ENCODE measurements around the gene PSEN2. TPM values are rescaled to one million over a fixed set of nuclear protein-coding genes. Genes with fewer than 3 reads are reported as not detected.
"Not testable (repeated sequence)": the region's sequence is repeated elsewhere in the genome, so short reads cannot be mapped to it uniquely, and the experiment has no call there.

Gene PSEN2
- polyA plus RNA-seq, 4 donors = 16.9 to 18.2 (median 17.6) TPM

DNA sequence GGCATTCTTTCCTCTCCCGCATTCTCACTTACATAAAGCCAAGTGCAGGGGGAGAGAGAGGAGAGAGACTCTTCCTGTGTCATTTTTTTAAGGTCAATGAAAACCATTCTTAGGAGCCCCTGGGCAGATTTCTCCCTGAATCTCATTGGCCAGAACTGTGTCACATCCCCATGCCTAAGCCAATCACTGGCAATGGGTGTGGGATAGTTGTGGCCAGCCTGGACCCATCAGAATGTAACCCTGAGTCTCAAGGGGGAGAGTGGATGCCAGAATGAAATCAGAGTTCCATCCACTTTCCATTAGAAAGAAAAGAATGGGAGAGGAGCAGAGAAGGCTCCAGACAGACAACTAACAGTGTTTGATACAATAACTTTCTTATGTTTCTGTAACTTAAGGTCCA lies 38.5 kb downstream of the PSEN2 start:
- DNase-seq (ENCODE audit: low read depth in 4 of 4, low spot score in 3 of 4) = no peak

DNA sequence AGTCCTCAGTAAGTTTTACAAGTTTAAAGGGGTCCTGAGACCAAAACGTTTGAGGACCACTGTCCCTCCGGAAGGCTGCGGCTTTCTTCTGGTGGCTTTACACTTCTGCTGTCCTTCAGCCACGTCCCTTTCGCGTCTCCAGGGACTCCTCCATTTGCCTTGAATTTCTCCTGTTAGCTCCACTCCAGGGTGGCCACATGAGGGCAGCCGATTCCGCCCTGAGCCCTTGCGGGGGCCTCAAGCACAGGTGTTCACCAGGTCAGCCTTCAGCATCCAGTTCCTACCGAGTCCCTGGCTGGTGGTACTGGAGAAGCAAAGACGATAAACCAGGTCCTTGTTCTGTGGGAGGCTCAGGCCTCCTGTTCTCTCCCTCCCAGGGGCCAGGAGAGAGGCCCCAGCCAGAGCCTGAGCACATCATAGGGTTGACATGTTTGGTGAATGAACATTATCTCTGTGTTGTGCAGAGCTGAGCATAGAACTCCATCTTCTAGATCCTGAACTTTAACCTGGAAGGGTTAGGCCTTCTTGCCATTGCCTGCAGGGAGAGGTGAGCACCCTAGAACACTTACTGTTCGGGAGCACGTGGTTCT lies 42.3 kb downstream of the PSEN2 start:
- peak in 3 of 4 donors; percentile 21 to 33 (median 22) for DNase-seq (ENCODE audit: low read depth in 4 of 4, low spot score in 3 of 4)

DNA sequence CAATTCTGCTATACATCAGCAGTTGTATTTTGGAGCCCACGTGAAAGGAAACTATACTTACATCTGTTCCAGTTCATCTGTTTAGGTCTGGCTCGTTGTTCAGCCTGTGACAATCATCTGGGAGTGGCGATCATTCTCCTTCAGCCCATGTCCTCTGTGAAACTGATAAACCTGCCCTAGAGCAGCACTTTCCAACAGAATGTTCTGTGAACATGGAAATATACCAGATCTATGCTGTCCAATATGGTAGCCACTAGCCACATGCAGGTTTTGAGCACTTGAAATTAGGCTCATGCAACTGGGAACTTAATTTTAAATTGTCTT lies 45.2 kb downstream of the PSEN2 start:
- no peak for DNase-seq (ENCODE audit: low read depth in 4 of 4, low spot score in 3 of 4)

- DNase-seq (ENCODE audit: low read depth in 4 of 4, low spot score in 3 of 4) = no peak
Observed at GRCh38 chr1:226916497-226916896, 46.1 kb downstream of the PSEN2 start.

DNA sequence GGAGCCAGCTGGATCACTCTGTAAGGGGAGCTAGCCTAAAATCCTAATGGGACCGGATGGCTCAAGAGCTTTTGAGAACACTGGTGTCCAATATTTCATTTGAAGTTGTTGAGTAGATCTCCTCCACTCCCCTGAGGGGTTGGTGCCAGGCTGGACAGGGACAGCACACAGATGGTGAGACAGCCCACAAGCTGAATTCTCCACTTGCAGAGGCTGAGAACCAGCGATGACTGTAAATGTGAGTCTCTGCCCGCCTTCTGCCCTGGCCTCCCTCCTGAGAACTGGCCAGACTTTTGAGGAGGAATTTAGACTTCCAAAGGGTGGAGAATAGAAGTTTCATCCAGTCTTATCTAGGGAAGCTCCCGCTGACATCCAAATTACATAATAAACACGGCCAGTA lies 49.2 kb downstream of the PSEN2 start:
- DNase-seq (ENCODE audit: low read depth in 4 of 4, low spot score in 3 of 4) = no peak

DNA sequence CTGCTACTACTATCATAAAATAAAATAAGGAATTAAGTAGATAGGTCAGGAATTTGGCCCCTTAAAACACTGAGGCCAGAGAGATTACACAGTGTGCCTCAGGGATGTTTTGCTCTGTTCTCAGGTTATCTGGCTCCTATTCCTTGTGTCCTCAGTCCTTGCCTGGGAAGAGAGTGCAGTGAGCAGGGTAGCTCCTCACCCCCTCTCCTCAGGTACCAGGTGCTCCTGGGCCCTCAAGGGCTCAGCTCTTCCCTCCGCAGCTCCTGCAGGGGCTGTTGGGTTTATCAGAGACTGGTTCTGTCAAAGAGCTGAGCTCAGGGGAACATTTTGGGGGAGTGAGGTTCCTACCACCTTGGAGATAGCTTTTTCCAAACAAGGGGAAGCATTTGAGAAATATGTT lies 49.6 kb downstream of the PSEN2 start:
- no peak for DNase-seq (ENCODE audit: low read depth in 4 of 4, low spot score in 3 of 4)

GRCh38 chr1:226920446-226920894 lies 50.1 kb downstream of the PSEN2 start:
- DNase-seq (ENCODE audit: low read depth in 4 of 4, low spot score in 3 of 4) = no peak

DNA sequence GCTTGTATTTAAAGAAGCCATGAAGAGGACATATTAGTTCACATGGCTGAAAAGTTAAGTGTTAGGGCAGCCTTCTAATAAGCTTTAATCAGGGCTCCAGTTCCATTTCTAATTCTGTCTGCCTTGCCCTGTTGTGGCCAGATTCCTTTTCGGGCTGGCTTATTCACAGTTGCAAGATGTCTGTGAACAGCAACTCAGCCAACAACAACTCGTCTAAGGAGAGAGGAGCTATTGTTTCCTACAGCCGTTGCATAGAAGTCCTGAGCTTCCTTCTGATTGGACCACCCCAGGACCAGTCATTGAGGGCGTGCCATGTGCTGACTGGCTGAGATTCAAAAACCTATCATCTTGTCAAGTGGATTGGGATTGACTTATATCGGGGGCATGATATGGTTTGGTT lies 51.1 kb downstream of the PSEN2 start:
- no peak for DNase-seq (ENCODE audit: low read depth in 4 of 4, low spot score in 3 of 4)

DNA sequence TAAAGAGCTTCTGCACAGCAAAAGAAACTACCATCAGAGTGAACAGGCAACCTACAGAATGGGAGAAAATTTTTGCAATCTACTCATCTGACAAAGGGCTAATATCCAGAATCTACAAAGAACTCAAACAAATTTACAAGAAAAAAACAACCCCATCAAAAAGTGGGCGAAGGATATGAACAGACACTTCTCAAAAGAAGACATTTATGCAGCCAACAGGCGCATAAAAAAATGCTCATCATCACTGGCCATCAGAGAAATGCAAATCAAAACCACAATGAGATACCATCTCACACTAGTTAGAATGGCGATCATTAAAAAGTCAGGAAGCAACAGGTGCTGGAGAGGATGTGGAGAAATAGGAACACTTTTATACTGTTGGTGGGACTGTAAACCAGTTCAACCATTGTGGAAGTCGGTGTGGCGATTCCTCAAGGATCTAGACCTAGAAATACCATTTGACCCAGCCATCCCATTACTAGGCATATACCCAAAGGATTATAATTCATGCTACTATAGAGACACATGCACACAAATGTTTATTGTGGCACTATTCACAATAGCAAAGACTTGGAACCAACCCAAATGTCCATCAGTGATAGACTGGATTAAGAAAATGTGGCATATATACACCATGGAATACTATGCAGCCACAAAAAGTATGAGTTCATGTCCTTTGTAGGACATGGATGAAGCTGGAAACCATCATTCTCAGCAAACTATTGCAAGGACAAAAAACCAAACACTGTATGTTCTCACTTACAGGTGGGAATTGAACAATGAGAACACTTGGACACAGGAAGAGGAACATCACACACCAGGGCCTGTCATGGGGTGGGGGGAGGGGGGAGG lies 59.1 kb downstream of the PSEN2 start:
- not testable (repeated sequence) for DNase-seq (ENCODE audit: low read depth in 4 of 4, low spot score in 3 of 4)

GRCh38 chr1:226934483-226935237 lies 64.2 kb downstream of the PSEN2 start:
- no peak for DNase-seq (ENCODE audit: low read depth in 4 of 4, low spot score in 3 of 4)

DNA sequence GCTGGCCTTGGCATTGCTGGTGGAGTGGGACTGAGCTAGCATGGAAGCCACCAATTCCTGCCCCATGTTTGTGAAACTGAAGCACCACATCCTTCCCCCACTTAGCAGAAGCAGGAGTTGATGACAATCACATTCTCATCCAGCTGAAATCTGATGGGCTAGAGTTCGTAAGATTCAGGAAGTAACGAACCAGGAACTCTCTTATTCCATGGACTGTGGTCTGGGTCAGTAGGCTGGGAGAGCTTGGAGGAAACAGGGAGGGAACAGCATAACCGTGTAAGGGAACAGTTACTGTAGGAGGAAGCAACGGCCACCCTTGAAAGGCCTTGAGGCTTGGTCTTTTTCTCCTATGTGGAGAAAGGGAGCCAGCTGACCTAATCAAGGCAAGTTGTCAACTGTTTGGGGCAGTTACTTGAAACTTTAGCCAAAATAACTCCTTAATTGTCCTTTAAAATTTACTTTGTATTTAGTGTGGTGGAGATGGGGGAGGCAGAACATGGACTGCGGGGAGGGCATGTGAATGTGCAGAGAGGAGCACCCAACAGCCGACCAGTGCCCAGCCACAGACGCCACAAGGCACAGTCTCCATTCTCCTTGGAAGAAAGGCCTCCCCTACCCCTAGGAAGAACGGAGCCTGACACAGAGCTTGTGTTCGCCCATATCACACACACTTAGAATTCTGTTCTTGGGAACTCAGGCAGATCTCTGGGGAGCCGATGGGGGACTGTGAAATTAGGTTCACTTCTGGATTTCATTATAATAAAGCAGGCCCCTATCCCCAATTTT lies 67.7 kb downstream of the PSEN2 start:
- no peak for DNase-seq (ENCODE audit: low read depth in 4 of 4, low spot score in 3 of 4)

GRCh38 chr1:226938903-226939437 lies 68.6 kb downstream of the PSEN2 start:
- DNase-seq (ENCODE audit: low read depth in 4 of 4, low spot score in 3 of 4) = peak in 1 of 4 donors; percentile 12

DNA sequence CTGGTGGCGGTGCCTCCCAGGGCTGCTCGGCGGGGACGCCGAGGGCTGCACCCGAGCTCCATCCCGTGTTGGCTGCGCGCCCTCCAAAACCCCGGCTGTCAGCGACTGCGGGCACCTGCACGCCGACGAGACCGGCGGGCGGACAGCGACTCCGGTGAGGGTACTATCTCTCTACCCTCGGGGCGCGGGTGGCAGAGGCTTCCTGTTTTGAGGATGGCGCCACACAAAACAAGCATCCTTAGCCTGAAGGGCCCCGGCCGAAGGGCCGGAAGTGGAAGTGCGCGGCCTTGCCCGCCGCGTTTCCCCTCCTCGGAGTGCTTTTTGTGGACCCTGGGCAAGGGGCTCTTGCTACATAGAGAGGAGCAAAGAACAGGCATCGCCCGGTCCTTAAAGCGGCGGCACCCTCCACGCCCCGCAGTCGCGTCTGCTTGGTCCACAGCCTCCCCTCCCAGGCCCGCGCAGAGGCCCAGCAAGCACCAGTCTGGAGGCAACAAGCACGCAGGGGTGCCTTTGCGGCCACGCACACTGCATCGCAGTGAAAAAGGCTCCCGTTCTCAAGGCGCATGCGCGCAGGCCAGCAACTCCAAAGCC lies 69.1 kb downstream of the PSEN2 start:
- DNase-seq (ENCODE audit: low read depth in 4 of 4, low spot score in 3 of 4) = no peak

DNA sequence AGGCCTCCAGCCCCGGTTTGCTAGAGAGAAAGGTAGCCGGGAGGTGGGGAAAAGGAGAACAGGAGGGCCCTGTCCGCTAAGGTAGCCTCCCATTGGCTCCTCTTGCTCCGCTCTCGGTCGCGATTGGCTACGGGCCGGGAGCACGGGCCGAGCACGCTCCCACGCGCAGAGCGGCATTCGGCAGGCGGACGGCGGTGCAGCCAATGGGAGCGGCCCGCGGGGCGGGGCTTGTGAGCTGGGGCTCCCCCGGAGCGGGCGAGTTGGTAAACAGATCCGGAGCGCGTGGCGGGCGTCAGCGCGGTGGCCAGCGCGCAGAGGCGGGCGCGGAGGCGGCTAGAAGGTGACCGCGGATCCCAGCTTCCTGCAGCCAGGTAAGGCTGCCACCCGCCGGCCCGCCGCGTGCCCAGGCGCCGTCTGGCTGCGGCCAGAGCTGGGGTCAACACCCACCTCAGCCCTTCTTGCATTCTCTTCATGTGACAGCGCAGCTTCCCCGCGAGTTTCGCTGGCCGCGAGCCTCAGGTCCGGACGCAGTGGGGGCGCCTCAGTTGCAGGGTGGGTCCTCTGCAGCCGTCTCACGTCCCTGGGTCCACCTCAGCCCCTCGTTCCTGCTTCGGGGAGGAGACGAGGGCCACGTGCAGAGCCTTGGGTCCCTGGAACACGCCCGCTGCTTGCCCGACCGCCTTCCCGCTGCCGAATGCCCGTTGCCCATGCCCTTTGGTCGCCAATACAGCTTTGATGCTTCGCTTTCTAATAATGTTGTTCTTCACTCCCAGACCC lies 69.8 kb downstream of the PSEN2 start, which contains the start of gene COQ8A:
TSS of gene COQ8A (plus strand) at position 266 of the 777 bp plus-strand sequence. CDS start 21,092 bp downstream, outside the sequence.
- DNase-seq (ENCODE audit: low read depth in 4 of 4, low spot score in 3 of 4) = peak; percentile 92 to 99 (median 97)

- DNase-seq (ENCODE audit: low read depth in 4 of 4, low spot score in 3 of 4) = no peak
Observed at GRCh38 chr1:226940806-226941067, 70.3 kb downstream of the PSEN2 start.

DNA sequence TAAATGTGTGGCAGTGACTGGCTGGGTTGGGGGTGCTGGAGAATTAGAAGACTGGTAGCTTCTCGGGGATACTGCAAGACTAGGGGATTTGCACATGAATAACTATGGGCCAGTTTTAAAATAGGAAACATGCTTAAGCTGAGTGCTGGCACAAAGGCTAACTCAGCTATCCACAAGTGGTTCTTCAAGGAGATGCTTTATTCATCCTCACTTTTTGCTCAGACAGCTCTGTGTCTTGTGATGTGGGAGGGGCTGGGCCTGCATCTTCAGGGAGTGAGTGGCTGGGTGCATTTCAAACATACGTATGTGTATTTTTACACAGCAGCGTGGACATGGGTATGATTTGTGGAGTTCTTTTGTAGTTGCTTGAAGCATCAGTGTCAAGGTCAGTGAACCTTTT lies 72.0 kb downstream of the PSEN2 start:
- DNase-seq (ENCODE audit: low read depth in 4 of 4, low spot score in 3 of 4) = no peak

DNA sequence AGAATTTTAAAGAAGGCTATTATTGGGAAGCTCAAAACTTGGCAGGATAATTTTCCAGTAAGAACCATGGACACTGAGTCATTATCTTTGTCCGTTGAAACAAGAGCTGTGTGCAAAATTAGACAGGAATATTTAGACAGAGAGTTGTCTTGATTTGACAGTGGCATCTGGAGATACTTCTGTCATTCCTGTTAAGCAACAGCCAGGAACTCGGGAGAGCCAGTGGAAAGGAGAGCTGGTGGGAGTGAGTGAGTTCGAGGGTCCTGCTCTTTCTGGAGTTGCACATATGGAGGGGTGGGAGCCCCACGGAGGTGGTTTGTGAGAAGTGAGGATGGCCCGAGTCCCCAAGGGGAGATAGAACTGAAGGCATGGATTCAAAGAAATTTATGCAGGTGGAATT lies 72.7 kb downstream of the PSEN2 start:
- no peak for DNase-seq (ENCODE audit: low read depth in 4 of 4, low spot score in 3 of 4)

DNA sequence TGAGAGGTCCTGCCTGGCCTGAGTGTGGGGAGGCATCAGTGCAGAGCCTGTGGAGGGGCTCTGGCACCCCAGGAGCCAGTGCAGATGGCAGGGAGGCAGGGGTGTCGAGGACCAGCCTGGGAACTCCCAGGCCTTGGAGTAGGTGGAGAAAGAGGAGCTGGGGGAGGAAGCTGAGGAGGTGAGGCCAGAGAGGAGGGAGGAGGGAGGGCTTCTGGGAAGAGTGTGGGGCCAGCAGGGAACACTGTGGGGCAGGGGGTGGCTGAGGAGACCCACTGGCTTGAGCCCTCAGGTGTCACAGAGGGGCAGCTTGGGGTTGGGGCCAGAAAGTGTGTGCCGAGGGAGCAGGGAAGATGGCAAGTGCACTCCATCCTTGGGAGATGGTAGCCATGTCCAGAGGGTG lies 73.5 kb downstream of the PSEN2 start:
- no peak for DNase-seq (ENCODE audit: low read depth in 4 of 4, low spot score in 3 of 4)

- peak in 1 of 4 donors; percentile 8 for DNase-seq (ENCODE audit: low read depth in 4 of 4, low spot score in 3 of 4)
Observed at GRCh38 chr1:226945106-226945857, 74.9 kb downstream of the PSEN2 start.

Measured in right renal pelvis (tissue), 4 donors.